VCaP (cell line): ENCODE results near the gene SLFN13.
"Not testable (repeated sequence)": the region's sequence is repeated elsewhere in the genome, so short reads cannot be mapped to it uniquely, and the experiment has no call there.

ENCODE experiments used
- H3K27ac ChIP-seq: fragments of 450-650 bp; 2 replicates; pipeline ENCODE4 v1.5.1; 2017
- CTCF ChIP-seq: fragments of 450-650 bp; conservative IDR thresholded peaks from 2 replicates; pipeline ENCODE4 v1.5.1; 2017; ENCODE audit warnings: mild to moderate bottlenecking, moderate library complexity

The SLFN13 gene

GRCh38 chr17:35432176-35433074 is 16.1 kb downstream of the SLFN13 start, which contains the start of gene SLFN12:
Gene SLFN12, minus strand, starts transcription at chr17:35432500. Its CDS starts 9,472 bp downstream, at chr17:35423028.
- no peak for TF ChIP-seq CTCF
- H3K27ac ChIP-seq, result no peak within 1 kb of the TSS

- no peak for TF ChIP-seq CTCF
- no peak overlapping the region for H3K27ac ChIP-seq
Observed at GRCh38 chr17:35429702-35430101, 18.9 kb downstream of the SLFN13 start.

GRCh38 chr17:35428229-35428628 is 20.3 kb downstream of the SLFN13 start:
- no peak overlapping the region for H3K27ac ChIP-seq
- no peak for TF ChIP-seq CTCF

GRCh38 chr17:35423761-35424160 is 24.8 kb downstream of the SLFN13 start:
- TF ChIP-seq CTCF, result no peak
- no peak overlapping the region for H3K27ac ChIP-seq

GRCh38 chr17:35421069-35421468 is 27.5 kb downstream of the SLFN13 start:
- not testable (repeated sequence) for H3K27ac ChIP-seq

- TF ChIP-seq CTCF, result no peak
- H3K27ac ChIP-seq, result no peak overlapping the region
Observed at GRCh38 chr17:35416659-35417058, 31.9 kb downstream of the SLFN13 start.

- not testable (repeated sequence) for H3K27ac ChIP-seq
Observed at GRCh38 chr17:35414707-35415106, 33.9 kb downstream of the SLFN13 start.

GRCh38 chr17:35414247-35414646 is 34.3 kb downstream of the SLFN13 start:
- TF ChIP-seq CTCF, result no peak
- no peak overlapping the region for H3K27ac ChIP-seq
